ENCODE data around the gene MYB.
"Not testable (repeated sequence)": the region's sequence is repeated elsewhere in the genome, so short reads cannot be mapped to it uniquely, and the experiment has no call there.

Gene MYB

DNA sequence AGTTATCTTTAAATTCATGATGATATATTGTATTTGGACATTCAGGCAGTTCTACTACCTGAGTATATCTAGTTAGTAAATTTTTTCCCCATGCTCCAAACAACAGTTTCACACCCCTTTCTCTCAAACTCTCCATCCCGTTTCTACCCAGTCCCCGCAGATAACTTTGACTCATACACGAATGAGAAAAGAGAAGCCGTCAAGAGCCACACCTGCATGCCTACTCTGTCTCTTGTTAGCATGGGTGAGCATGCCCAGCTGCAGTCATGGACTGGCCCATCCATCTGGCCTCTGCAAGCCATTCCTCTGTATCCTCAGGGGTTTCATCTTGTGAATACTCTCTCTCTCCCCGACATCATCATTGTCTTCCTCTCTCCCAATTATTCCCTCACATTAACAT is 41.5 kb downstream of the MYB start:
- no peak for DNase-seq (ENCODE audit: low read depth)

GRCh38 chr6:135224037-135224647 is 43.0 kb downstream of the MYB start:
- no peak for DNase-seq (ENCODE audit: low read depth)

DNA sequence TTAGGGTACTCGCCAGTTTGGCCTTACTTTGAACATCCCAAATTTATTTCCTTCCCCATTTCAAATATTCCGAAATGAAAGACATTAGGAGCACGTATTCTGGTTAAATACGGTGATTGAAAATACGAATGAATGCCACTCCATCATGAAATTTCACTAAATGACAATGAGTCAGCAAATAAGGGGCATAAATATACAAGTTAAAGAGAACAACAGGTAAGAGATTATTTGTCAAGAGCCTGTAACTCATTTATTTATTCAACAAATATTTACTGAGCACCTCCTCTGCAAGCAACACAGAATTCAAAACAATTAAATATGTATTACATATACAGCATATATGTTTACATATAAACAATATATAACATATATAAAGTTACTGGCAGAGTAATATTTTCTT is 44.8 kb downstream of the MYB start:
- no peak for DNase-seq (ENCODE audit: low read depth)

GRCh38 chr6:135226537-135226936 is 45.4 kb downstream of the MYB start:
- DNase-seq (ENCODE audit: low read depth) = no peak

DNA sequence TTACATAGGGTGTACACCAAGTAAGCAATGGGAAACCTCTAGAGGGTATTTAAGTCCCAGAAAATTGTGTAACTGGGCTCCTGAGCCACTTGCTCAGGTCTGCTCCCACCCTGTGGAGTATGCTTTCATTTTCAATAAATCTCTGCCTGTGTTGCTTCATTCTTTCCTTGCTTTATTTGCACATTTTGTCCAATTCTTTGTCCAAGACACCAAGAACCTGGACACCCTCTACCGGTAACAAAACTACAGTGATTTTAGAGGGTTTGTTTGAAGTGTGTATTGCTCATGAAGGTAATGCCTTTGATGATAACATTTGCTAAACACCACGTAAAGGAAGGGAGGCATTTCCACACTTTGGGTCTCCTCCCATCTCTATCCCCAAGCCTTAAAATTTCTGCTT is 46.2 kb downstream of the MYB start:
- no peak for DNase-seq (ENCODE audit: low read depth)

GRCh38 chr6:135227758-135228157 is 46.6 kb downstream of the MYB start:
- no peak for DNase-seq (ENCODE audit: low read depth)

DNA sequence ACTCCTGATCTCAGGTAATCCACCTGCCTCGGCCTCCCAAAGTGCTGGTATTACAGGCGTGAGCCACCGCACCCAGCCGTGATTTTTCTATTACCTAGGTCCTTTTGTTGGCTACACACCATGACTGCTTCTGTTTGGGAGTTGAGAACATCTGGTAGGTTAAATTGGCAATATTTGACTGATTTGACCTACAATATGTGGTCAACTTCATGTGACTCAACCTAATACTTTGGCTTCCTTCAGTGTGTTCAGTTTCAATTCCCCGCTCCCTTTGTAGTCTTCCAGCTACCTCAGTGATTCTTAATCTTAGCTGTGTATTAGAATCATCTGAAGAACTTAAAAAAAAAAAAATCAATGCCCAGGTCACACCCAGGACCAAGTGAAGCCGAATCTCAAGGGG is 47.4 kb downstream of the MYB start:
- no peak for DNase-seq (ENCODE audit: low read depth)

- DNase-seq (ENCODE audit: low read depth) = no peak
These were observed 48.9 kb downstream of the MYB start for GRCh38 chr6:135229996-135230395.

- DNase-seq (ENCODE audit: low read depth) = peak; percentile 64
These were observed 49.8 kb downstream of the MYB start for GRCh38 chr6:135230711-135231468.

- DNase-seq (ENCODE audit: low read depth) = no peak
These were observed 50.3 kb downstream of the MYB start for GRCh38 chr6:135231469-135231844.

- DNase-seq (ENCODE audit: low read depth) = no peak
These were observed 52.8 kb downstream of the MYB start for GRCh38 chr6:135233686-135234491.

- no peak for DNase-seq (ENCODE audit: low read depth)
These were observed 53.3 kb downstream of the MYB start for GRCh38 chr6:135234492-135234780.

GRCh38 chr6:135235716-135236115 is 54.6 kb downstream of the MYB start:
- DNase-seq (ENCODE audit: low read depth) = no peak

DNA sequence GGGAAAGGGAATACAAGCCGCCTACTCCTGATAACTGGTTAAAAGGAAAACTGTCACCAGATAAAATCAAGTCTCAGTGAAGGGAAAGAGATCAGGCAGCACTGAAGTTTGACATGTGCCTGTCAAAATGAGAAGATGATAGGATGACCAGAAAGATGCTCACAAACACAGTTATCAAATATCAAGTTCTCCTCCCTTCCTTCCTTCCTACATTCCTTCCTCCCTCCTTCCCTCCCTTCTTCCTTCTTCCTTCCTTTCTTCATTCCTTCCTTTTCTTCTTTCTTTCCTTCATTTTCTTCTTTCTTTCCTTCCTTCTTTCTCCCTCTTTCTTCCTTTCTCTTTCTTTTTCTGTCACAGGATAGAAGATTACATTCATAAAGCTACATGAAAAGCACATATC is 55.2 kb downstream of the MYB start:
- DNase-seq (ENCODE audit: low read depth) = no peak

DNA sequence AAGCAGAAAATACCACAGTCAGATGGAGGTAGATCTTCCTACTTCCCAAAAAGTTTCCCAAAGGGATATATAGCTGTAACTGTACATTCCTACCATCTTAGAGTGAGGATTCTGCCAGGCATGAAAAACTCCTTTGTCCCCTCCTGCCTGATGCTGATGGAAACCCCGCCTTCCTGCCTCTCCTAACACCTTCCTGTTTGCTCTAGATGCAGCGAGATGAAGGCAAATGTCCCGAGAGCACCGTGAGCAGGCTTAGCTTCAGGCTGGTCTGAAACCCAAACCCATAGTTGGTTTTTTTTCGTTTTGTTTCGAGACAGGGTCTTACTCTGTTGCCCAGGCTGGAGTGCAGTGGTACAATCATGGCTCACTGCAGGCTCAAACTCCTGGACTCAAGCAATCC is 55.6 kb downstream of the MYB start:
- no peak for DNase-seq (ENCODE audit: low read depth)

GRCh38 chr6:135240711-135241110 is 59.6 kb downstream of the MYB start:
- no peak for DNase-seq (ENCODE audit: low read depth)

- no peak for DNase-seq (ENCODE audit: low read depth)
These were observed 63.0 kb downstream of the MYB start for GRCh38 chr6:135243871-135244796.

DNA sequence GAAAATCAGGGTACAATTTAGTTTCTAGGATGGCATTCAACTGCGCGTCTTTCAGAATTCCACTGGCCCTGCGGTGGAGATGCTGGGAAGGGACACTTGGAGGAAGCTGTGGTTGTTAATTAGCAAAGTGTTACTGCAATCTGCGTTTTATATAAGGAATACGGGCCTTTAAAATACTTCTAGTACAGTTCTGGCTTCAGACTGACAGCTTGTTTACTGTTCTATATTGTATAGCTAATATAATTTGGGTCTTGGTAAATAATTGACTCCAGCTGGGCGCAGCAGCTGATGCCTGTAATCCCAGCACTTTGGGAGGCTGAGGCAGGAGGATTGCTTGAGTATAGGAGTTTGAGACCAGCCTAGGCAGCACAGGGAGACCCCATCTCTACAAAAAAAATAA is 63.7 kb downstream of the MYB start:
- no peak for DNase-seq (ENCODE audit: low read depth)

- not testable (repeated sequence) for DNase-seq (ENCODE audit: low read depth)
These were observed 65.4 kb downstream of the MYB start for GRCh38 chr6:135246412-135247012.

DNA sequence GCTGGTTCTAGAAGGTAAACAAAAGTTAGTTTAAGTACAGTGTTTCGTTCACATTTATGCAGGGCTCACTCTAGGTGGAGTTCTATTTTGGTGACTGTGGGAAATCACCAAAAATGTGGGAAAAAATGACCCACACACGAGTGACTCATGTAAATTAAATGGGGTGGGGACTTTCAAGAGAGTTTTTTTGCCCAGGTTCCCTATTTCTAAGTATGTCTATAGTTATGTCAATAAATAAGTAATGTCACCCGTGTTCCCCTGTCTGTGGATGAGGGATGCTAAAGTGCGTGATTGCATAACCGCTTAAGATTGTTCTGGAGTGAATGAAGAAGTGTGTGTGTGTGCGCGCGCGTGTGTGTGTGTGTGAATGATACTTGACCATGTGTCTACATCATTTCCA is 69.1 kb downstream of the MYB start:
- DNase-seq (ENCODE audit: low read depth) = no peak

DNA sequence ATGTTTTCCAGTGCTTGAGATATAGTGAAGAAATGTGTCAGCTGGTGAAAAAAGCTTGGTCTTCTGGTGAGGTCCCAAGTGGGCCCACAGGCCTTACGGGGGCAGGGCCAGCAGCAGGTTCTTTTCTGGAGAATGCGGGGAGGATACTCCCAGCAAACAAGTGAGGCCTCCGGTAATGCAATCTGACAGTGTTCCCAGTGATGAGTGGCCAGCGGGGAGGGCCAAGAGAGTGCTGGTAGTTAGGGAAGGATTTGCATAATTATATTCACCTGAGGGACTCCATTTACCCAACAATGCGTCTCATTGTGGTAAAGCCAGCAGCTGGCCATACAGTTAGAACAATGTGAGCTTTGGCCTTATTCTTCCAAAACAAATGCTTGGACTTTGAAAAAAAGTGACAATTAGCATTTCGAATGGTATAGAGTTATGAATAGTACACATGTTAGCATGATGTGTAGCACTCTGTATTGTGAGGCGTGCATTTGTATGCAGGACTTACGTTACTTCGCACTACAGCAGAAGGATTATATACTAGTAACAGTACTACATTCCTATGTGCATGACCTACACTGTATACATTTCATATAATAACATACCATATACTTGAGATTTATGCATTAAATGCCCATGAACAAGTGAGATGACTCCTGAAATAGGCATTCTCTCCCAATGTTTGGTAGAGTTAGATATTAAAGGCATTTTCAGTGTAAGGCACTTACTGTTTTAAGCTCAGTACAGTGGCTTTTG is 69.8 kb downstream of the MYB start:
- DNase-seq (ENCODE audit: low read depth) = no peak
